ENCODE results near the gene UGT2B11.
"Not testable (repeated sequence)": the region's sequence is repeated elsewhere in the genome, so short reads cannot be mapped to it uniquely, and the experiment has no call there.

Gene UGT2B11

DNA sequence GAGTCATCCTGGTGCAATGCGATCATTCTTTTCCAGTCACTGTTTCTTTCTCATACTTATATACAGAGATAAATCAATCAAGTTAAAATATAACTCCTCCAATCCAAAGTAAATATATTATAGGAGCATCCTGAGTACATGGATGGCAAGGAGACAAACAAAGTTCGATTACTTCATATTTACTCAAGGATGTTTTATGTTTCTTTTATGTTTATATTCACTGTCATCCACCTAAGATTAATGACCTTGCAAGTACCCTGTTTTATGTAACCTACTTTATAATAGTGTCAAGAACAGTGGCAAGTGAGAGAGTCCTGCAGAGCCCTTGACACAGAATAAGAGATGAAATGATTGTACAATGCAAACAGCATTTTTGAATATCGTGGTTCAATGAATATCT, at the start of gene UGT2B11:
Gene UGT2B11 (minus strand): TSS at position 33 of the 400 bp plus-strand sequence. CDS start 26 bp downstream, at position 7.
- CTCF ChIA-PET = no interaction called here
- no peak for DNase-seq (ENCODE audit: low spot score)
- H3K27ac ChIP-seq = no peak within 1 kb of the TSS
- POLR2A ChIA-PET (ENCODE audit: low non-redundant PET) = no interaction called here
- TF ChIP-seq, protein P1, sequence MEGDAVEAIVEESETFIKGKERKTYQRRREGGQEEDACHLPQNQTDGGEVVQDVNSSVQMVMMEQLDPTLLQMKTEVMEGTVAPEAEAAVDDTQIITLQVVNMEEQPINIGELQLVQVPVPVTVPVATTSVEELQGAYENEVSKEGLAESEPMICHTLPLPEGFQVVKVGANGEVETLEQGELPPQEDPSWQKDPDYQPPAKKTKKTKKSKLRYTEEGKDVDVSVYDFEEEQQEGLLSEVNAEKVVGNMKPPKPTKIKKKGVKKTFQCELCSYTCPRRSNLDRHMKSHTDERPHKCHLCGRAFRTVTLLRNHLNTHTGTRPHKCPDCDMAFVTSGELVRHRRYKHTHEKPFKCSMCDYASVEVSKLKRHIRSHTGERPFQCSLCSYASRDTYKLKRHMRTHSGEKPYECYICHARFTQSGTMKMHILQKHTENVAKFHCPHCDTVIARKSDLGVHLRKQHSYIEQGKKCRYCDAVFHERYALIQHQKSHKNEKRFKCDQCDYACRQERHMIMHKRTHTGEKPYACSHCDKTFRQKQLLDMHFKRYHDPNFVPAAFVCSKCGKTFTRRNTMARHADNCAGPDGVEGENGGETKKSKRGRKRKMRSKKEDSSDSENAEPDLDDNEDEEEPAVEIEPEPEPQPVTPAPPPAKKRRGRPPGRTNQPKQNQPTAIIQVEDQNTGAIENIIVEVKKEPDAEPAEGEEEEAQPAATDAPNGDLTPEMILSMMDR (conservative IDR thresholded peaks at IDR 0.05; ENCODE audit: low read depth) = no peak

- POLR2A ChIA-PET (ENCODE audit: low non-redundant PET); CTCF ChIA-PET; H3K27ac ChIP-seq; DNase-seq (ENCODE audit: low spot score): not testable (repeated sequence)
Observed at GRCh38 chr4:69253147-69253772, 38.7 kb upstream of the UGT2B11 start.

DNA sequence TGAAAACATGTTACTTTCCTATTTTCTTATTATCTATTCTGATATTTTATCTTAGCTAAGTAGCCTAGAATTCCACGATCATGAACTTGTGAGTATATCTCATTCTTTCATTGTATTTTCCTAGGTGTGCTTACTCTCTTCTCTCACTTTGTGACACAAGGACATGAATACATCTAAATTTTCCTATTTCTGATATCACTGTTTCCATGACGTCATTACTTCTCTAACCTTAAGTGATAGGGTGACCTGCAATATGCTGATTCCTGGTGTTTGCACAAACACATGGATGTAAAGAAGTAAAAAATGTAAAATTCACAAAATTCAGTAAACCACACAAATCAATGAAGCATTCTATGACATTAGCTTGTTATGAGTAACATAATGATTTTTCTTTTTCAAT, 36.3 kb upstream of the UGT2B11 start:
- H3K27ac ChIP-seq; POLR2A ChIA-PET (ENCODE audit: low non-redundant PET); CTCF ChIA-PET; DNase-seq (ENCODE audit: low spot score): not testable (repeated sequence)

DNA sequence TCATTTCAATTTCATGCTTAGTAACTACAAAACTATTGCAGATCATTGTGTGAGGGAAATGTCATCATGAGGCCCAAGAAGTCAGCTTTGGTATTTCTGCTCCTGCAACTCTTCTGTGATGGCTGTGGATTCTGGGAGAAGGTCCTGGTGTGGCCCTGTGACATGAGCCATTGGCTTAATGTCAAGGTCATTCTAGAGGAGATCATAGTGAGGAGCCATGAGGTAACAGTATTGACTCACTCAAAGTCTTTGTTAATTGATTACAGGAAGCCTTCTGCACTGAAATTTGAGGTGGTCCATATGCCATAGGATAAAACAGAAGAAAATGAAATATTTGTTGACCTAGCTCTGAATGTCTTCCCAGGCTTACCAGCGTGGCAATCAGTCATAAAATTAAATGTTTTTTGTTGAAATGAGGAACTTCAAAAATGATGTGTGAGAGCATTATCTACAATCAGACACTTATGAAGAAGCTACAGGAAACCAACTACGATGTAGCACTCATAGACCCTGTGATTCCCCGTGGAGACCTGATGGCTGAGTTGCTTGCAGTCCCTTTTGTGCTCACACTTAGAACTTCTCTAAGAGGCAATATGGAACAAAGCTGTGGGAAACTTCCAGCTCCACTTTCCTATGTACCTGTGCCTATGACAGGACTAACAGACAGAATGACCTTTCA, 28.2 kb upstream of the UGT2B11 start:
- CTCF ChIA-PET; DNase-seq (ENCODE audit: low spot score); H3K27ac ChIP-seq; POLR2A ChIA-PET (ENCODE audit: low non-redundant PET): not testable (repeated sequence)

DNA sequence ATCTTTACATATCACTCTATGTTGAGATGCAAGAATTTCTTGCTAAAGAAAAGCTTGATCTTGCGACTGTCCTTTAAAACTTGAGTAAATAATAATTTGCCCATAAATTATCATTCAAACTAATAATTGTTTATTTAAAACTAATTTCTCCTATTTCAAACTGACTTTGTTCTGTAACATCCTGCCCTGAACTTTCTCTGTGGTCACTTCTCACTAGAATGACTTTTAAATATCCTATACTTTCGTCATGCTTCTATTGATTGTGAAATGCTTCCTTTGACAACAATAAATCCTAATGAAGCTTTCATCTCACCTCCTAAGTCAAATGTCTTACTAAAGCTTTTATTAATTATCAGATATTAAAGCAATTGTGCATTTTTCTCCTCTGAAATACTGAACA, 27.2 kb upstream of the UGT2B11 start:
- CTCF ChIA-PET; POLR2A ChIA-PET (ENCODE audit: low non-redundant PET); H3K27ac ChIP-seq; DNase-seq (ENCODE audit: low spot score): not testable (repeated sequence)

GRCh38 chr4:69240787-69241186, 26.2 kb upstream of the UGT2B11 start:
- H3K27ac ChIP-seq; DNase-seq (ENCODE audit: low spot score); CTCF ChIA-PET; POLR2A ChIA-PET (ENCODE audit: low non-redundant PET): not testable (repeated sequence)

- CTCF ChIA-PET = interaction anchor here (0.6 kb wide), 1 partner anchor 354 kb away, joined by 8 read pairs; no protein-coding TSS in a partner anchor
Observed at GRCh38 chr4:69239557-69240168, 25.1 kb upstream of the UGT2B11 start.

DNA sequence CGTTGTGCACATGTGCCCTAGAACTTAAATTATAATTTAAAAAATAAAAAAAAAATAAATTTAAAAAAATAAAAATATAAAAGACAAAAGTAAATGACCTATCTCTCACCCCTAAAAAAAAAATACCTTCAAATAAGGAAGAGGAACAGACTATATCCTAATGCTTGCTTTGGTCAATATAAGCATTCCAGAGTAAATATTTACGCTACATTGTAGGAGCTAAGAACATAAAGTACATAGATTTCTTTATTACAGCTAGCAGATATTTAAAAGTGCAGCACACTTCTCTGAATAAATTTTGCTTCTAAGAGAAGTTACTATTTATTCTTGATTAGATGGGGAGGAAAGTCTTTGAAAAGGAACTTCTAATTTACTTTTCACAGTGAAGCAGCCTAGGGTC, 24.5 kb upstream of the UGT2B11 start:
- CTCF ChIA-PET = interaction anchor here (0.6 kb wide), 1 partner anchor 355 kb away, joined by 8 read pairs; no protein-coding TSS in a partner anchor
- H3K27ac ChIP-seq = no peak overlapping the region
- POLR2A ChIA-PET (ENCODE audit: low non-redundant PET) = no interaction called here
- DNase-seq (ENCODE audit: low spot score) = no peak
- TF ChIP-seq, protein P1 (conservative IDR thresholded peaks at IDR 0.05; ENCODE audit: low read depth) = no peak

More at GRCh38 chr4:69239557-69240168, 25.1 kb upstream of the UGT2B11 start:
- TF ChIP-seq, protein P1 (conservative IDR thresholded peaks at IDR 0.05; ENCODE audit: low read depth) = no peak
- no peak overlapping the region for H3K27ac ChIP-seq
- no peak for DNase-seq (ENCODE audit: low spot score)
- POLR2A ChIA-PET (ENCODE audit: low non-redundant PET) = no interaction called here

DNA sequence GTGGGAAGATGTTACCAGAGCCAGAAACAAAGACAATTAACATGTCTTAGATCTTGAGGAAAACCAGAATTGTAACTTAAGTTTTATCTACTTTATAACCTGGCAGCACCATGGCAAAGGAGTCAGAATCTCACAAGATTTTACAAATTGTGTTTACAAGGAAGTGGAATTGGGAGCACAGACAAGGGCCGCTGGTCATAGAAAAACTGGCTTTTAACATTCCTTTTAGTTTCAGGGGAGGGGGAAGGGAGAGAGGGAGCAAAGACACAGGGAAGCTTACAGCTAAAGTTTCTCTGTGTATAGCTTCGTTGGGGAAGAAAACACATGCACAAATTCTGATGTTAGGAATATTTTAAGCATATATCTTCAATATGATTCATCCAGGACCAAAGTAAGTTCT, 10.3 kb upstream of the UGT2B11 start:
- DNase-seq (ENCODE audit: low spot score) = no peak
- CTCF ChIA-PET = no interaction called here
- H3K27ac ChIP-seq = no peak overlapping the region
- POLR2A ChIA-PET (ENCODE audit: low non-redundant PET) = no interaction called here
- TF ChIP-seq, protein P1 (conservative IDR thresholded peaks at IDR 0.05; ENCODE audit: low read depth) = no peak

DNA sequence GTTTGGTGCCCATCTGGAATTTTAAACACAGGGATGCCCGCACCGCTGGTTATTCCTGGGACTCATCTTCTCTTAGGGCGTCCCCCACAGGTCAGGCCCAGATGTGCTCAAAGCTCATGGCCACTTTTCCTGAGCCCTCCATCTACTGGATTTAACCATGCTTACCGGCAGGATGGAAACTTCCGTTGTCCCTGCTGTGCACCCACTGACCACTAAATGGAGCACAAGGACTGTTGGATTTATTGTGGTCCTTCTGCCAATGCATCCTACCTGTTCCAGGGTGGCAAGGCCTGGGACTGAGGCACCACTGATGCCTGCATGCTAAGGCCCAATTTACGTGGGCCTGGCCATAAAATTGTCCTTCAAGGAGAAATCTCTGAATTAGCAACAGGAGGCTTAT, 8.7 kb upstream of the UGT2B11 start:
- CTCF ChIA-PET = interaction anchor here (0.5 kb wide), 1 partner anchor 431 kb away, joined by 4 read pairs; no protein-coding TSS in a partner anchor
- DNase-seq (ENCODE audit: low spot score); H3K27ac ChIP-seq; POLR2A ChIA-PET (ENCODE audit: low non-redundant PET): not testable (repeated sequence)

GRCh38 chr4:69218491-69218890, 3.9 kb upstream of the UGT2B11 start:
- POLR2A ChIA-PET (ENCODE audit: low non-redundant PET); DNase-seq (ENCODE audit: low spot score); CTCF ChIA-PET; H3K27ac ChIP-seq: not testable (repeated sequence)

Data from RWPE1 (cell line).